ENCODE data around the gene ZNF488. TPM values are rescaled to one million over a fixed set of nuclear protein-coding genes. Genes with fewer than 3 reads are reported as not detected.

ZNF488 gene
- polyA plus RNA-seq, 4 donors = 4.1 to 6.8 (median 5.6) TPM

GRCh38 chr10:47410271-47410670 lies 26.2 kb upstream of the ZNF488 start:
- no peak for DNase-seq (ENCODE audit: low read depth in 4 of 4, low spot score in 2 of 4)

GRCh38 chr10:47409866-47410256 lies 25.8 kb upstream of the ZNF488 start:
- DNase-seq (ENCODE audit: low read depth in 4 of 4, low spot score in 2 of 4) = no peak

- DNase-seq (ENCODE audit: low read depth in 4 of 4, low spot score in 2 of 4) = no peak
Observed at GRCh38 chr10:47409171-47409865, 25.2 kb upstream of the ZNF488 start.

GRCh38 chr10:47408606-47409005 lies 24.5 kb upstream of the ZNF488 start:
- DNase-seq (ENCODE audit: low read depth in 4 of 4, low spot score in 2 of 4) = no peak

GRCh38 chr10:47406870-47407691 lies 23.0 kb upstream of the ZNF488 start:
- no peak for DNase-seq (ENCODE audit: low read depth in 4 of 4, low spot score in 2 of 4)

GRCh38 chr10:47406548-47406869 lies 22.4 kb upstream of the ZNF488 start:
- no peak for DNase-seq (ENCODE audit: low read depth in 4 of 4, low spot score in 2 of 4)

GRCh38 chr10:47405857-47406547 lies 21.9 kb upstream of the ZNF488 start:
- DNase-seq (ENCODE audit: low read depth in 4 of 4, low spot score in 2 of 4) = no peak

- DNase-seq (ENCODE audit: low read depth in 4 of 4, low spot score in 2 of 4) = no peak
Observed at GRCh38 chr10:47404937-47405336, 20.8 kb upstream of the ZNF488 start.

- no peak for DNase-seq (ENCODE audit: low read depth in 4 of 4, low spot score in 2 of 4)
Observed at GRCh38 chr10:47404446-47404845, 20.4 kb upstream of the ZNF488 start.

- DNase-seq (ENCODE audit: low read depth in 4 of 4, low spot score in 2 of 4) = no peak
Observed at GRCh38 chr10:47403446-47404318, 19.6 kb upstream of the ZNF488 start.

GRCh38 chr10:47402641-47403301 lies 18.7 kb upstream of the ZNF488 start:
- no peak for DNase-seq (ENCODE audit: low read depth in 4 of 4, low spot score in 2 of 4)

- DNase-seq (ENCODE audit: low read depth in 4 of 4, low spot score in 2 of 4) = no peak
Observed at GRCh38 chr10:47401874-47402640, 18.0 kb upstream of the ZNF488 start.

- DNase-seq (ENCODE audit: low read depth in 4 of 4, low spot score in 2 of 4) = no peak
Observed at GRCh38 chr10:47401210-47401609, 17.1 kb upstream of the ZNF488 start.

- DNase-seq (ENCODE audit: low read depth in 4 of 4, low spot score in 2 of 4) = no peak
Observed at GRCh38 chr10:47400786-47401185, 16.7 kb upstream of the ZNF488 start.

GRCh38 chr10:47400251-47400650 lies 16.2 kb upstream of the ZNF488 start:
- DNase-seq (ENCODE audit: low read depth in 4 of 4, low spot score in 2 of 4) = no peak

- DNase-seq (ENCODE audit: low read depth in 4 of 4, low spot score in 2 of 4) = no peak
Observed at GRCh38 chr10:47397256-47397655, 13.2 kb upstream of the ZNF488 start.

GRCh38 chr10:47396311-47396717 lies 12.2 kb upstream of the ZNF488 start:
- DNase-seq (ENCODE audit: low read depth in 4 of 4, low spot score in 2 of 4) = no peak

- no peak for DNase-seq (ENCODE audit: low read depth in 4 of 4, low spot score in 2 of 4)
Observed at GRCh38 chr10:47389619-47390018, 5.5 kb upstream of the ZNF488 start.

- no peak for DNase-seq (ENCODE audit: low read depth in 4 of 4, low spot score in 2 of 4)
Observed at GRCh38 chr10:47388879-47389278, 4.8 kb upstream of the ZNF488 start.
